ENCODE results near the gene GPC4. TPM values are rescaled to one million over a fixed set of nuclear protein-coding genes. Genes with fewer than 3 reads are reported as not detected.
"Not testable (repeated sequence)": the region's sequence is repeated elsewhere in the genome, so short reads cannot be mapped to it uniquely, and the experiment has no call there.

The GPC4 gene
- polyA plus RNA-seq, 4 donors: 1.3 to 15.3 (median 6.1) TPM

GRCh38 chrX:133322269-133322668 lies 93.0 kb downstream of the GPC4 start:
- H3K9me3 ChIP-seq (ENCODE audit: control insufficient read depth in 2 of 2, insufficient read depth in 1 of 2, low read depth in 1 of 2, low read length in 1 of 2); FAIRE-seq; H3K4me3 ChIP-seq (ENCODE audit: low read depth in 1 of 3, low read length in 3 of 3); H3K36me3 ChIP-seq (ENCODE audit: control insufficient read depth in 3 of 3, insufficient read depth in 2 of 3, low read depth in 1 of 3, low read length in 3 of 3); DNase-seq; H3K4me1 ChIP-seq (ENCODE audit: control insufficient read depth in 3 of 3, insufficient read depth in 2 of 3, low read depth in 1 of 3, low read length in 2 of 3); H3K27me3 ChIP-seq (ENCODE audit: control insufficient read depth in 3 of 3, insufficient read depth in 3 of 3, low read length in 3 of 3); H3K27ac ChIP-seq (ENCODE audit: low read depth in 1 of 3, low read length in 2 of 3): not testable (repeated sequence)
- 76 to 90% (median 84%) methylated on average over 9 of the region's 9 CpGs for WGBS, 3 donors

- 86 to 94% (median 92%) methylated on average over 1 of the region's 1 CpG for WGBS, 3 donors
- no peak overlapping the region for H3K27ac ChIP-seq (ENCODE audit: low read depth in 1 of 3, low read length in 2 of 3)
- no peak for DNase-seq
- H3K4me1 ChIP-seq (ENCODE audit: control insufficient read depth in 3 of 3, insufficient read depth in 2 of 3, low read depth in 1 of 3, low read length in 2 of 3): no peaks in the 10 kb centered on the region
- no peak for FAIRE-seq
- H3K9me3 ChIP-seq (ENCODE audit: control insufficient read depth in 2 of 2, insufficient read depth in 1 of 2, low read depth in 1 of 2, low read length in 1 of 2): no peaks in the 10 kb centered on the region
- no peak overlapping the region for H3K4me3 ChIP-seq (ENCODE audit: low read depth in 1 of 3, low read length in 3 of 3)
- H3K36me3 ChIP-seq (ENCODE audit: control insufficient read depth in 3 of 3, insufficient read depth in 2 of 3, low read depth in 1 of 3, low read length in 3 of 3): no peaks in the 10 kb centered on the region
- no peaks in the 10 kb centered on the region for H3K27me3 ChIP-seq (ENCODE audit: control insufficient read depth in 3 of 3, insufficient read depth in 3 of 3, low read length in 3 of 3)
Measured at GRCh38 chrX:133321451-133321850, 93.8 kb downstream of the GPC4 start.

GRCh38 chrX:133314281-133314680 lies 101.0 kb downstream of the GPC4 start:
- Histone ChIP-seq H3K4me1 (ENCODE audit: control insufficient read depth in 3 of 3, insufficient read depth in 2 of 3, low read depth in 1 of 3, low read length in 2 of 3) (no peaks in the 10 kb centered on the region), H3K36me3 (ENCODE audit: control insufficient read depth in 3 of 3, insufficient read depth in 2 of 3, low read depth in 1 of 3, low read length in 3 of 3) (no peaks in the 10 kb centered on the region), H3K9me3 (ENCODE audit: control insufficient read depth in 2 of 2, insufficient read depth in 1 of 2, low read depth in 1 of 2, low read length in 1 of 2) (no peaks in the 10 kb centered on the region), H3K27ac (ENCODE audit: low read depth in 1 of 3, low read length in 2 of 3) (no peak overlapping the region), H3K4me3 (ENCODE audit: low read depth in 1 of 3, low read length in 3 of 3) (no peak overlapping the region), H3K27me3 (ENCODE audit: control insufficient read depth in 3 of 3, insufficient read depth in 3 of 3, low read length in 3 of 3) (no peaks in the 10 kb centered on the region)
- DNase-seq: no peak
- no peak for FAIRE-seq

- Histone ChIP-seq H3K27ac (ENCODE audit: low read depth in 1 of 3, low read length in 2 of 3) (no peak overlapping the region), H3K4me1 (ENCODE audit: control insufficient read depth in 3 of 3, insufficient read depth in 2 of 3, low read depth in 1 of 3, low read length in 2 of 3) (no peaks in the 10 kb centered on the region), H3K27me3 (ENCODE audit: control insufficient read depth in 3 of 3, insufficient read depth in 3 of 3, low read length in 3 of 3) (no peaks in the 10 kb centered on the region), H3K9me3 (ENCODE audit: control insufficient read depth in 2 of 2, insufficient read depth in 1 of 2, low read depth in 1 of 2, low read length in 1 of 2) (no peaks in the 10 kb centered on the region), H3K4me3 (ENCODE audit: low read depth in 1 of 3, low read length in 3 of 3) (no peak overlapping the region), H3K36me3 (ENCODE audit: control insufficient read depth in 3 of 3, insufficient read depth in 2 of 3, low read depth in 1 of 3, low read length in 3 of 3) (peaks cover 0 to 2% (median 0%) of the 10 kb centered on the region in 3 donors)
- 69 to 87% (median 81%) methylated on average over 5 of the region's 5 CpGs for WGBS, 3 donors
- no peak for DNase-seq
- no peak for FAIRE-seq
Measured at GRCh38 chrX:133308499-133308897, 106.8 kb downstream of the GPC4 start.

- Histone ChIP-seq H3K4me1 (ENCODE audit: control insufficient read depth in 3 of 3, insufficient read depth in 2 of 3, low read depth in 1 of 3, low read length in 2 of 3) (no peaks in the 10 kb centered on the region), H3K27ac (ENCODE audit: low read depth in 1 of 3, low read length in 2 of 3) (no peak overlapping the region), H3K4me3 (ENCODE audit: low read depth in 1 of 3, low read length in 3 of 3) (no peak overlapping the region), H3K27me3 (ENCODE audit: control insufficient read depth in 3 of 3, insufficient read depth in 3 of 3, low read length in 3 of 3) (no peaks in the 10 kb centered on the region), H3K36me3 (ENCODE audit: control insufficient read depth in 3 of 3, insufficient read depth in 2 of 3, low read depth in 1 of 3, low read length in 3 of 3) (peaks cover 0 to 3% (median 0%) of the 10 kb centered on the region in 3 donors), H3K9me3 (ENCODE audit: control insufficient read depth in 2 of 2, insufficient read depth in 1 of 2, low read depth in 1 of 2, low read length in 1 of 2) (no peaks in the 10 kb centered on the region)
- WGBS, 3 donors: 54 to 76% (median 57%) methylated on average over 13 of the region's 13 CpGs
- FAIRE-seq (no peak), DNase-seq (no peak)
Measured at GRCh38 chrX:133307637-133308498, 107.4 kb downstream of the GPC4 start.

- H3K4me3 ChIP-seq (ENCODE audit: low read depth in 1 of 3, low read length in 3 of 3): no peak overlapping the region
- no peak for DNase-seq
- no peaks in the 10 kb centered on the region for H3K4me1 ChIP-seq (ENCODE audit: control insufficient read depth in 3 of 3, insufficient read depth in 2 of 3, low read depth in 1 of 3, low read length in 2 of 3)
- 63 to 83% (median 75%) methylated on average over 3 of the region's 3 CpGs for WGBS, 3 donors
- no peak overlapping the region for H3K27ac ChIP-seq (ENCODE audit: low read depth in 1 of 3, low read length in 2 of 3)
- no peaks in the 10 kb centered on the region for H3K27me3 ChIP-seq (ENCODE audit: control insufficient read depth in 3 of 3, insufficient read depth in 3 of 3, low read length in 3 of 3)
- FAIRE-seq: no peak
- H3K9me3 ChIP-seq (ENCODE audit: control insufficient read depth in 2 of 2, insufficient read depth in 1 of 2, low read depth in 1 of 2, low read length in 1 of 2): no peaks in the 10 kb centered on the region
- H3K36me3 ChIP-seq (ENCODE audit: control insufficient read depth in 3 of 3, insufficient read depth in 2 of 3, low read depth in 1 of 3, low read length in 3 of 3): peaks cover 0 to 5% (median 0%) of the 10 kb centered on the region in 3 donors
Measured at GRCh38 chrX:133307094-133307493, 108.2 kb downstream of the GPC4 start.

- H3K4me1 ChIP-seq (ENCODE audit: control insufficient read depth in 3 of 3, insufficient read depth in 2 of 3, low read depth in 1 of 3, low read length in 2 of 3): no peaks in the 10 kb centered on the region
- no peaks in the 10 kb centered on the region for H3K9me3 ChIP-seq (ENCODE audit: control insufficient read depth in 2 of 2, insufficient read depth in 1 of 2, low read depth in 1 of 2, low read length in 1 of 2)
- no peak for DNase-seq
- no peak overlapping the region for H3K27ac ChIP-seq (ENCODE audit: low read depth in 1 of 3, low read length in 2 of 3)
- 48 to 70% (median 64%) methylated on average over 3 of the region's 3 CpGs for WGBS, 3 donors
- no peaks in the 10 kb centered on the region for H3K27me3 ChIP-seq (ENCODE audit: control insufficient read depth in 3 of 3, insufficient read depth in 3 of 3, low read length in 3 of 3)
- H3K36me3 ChIP-seq (ENCODE audit: control insufficient read depth in 3 of 3, insufficient read depth in 2 of 3, low read depth in 1 of 3, low read length in 3 of 3): peaks cover 0 to 5% (median 0%) of the 10 kb centered on the region in 3 donors
- no peak for FAIRE-seq
- no peak overlapping the region for H3K4me3 ChIP-seq (ENCODE audit: low read depth in 1 of 3, low read length in 3 of 3)
Measured at GRCh38 chrX:133306316-133306715, 109.0 kb downstream of the GPC4 start.

- no peak for DNase-seq
- Histone ChIP-seq H3K4me1 (ENCODE audit: control insufficient read depth in 3 of 3, insufficient read depth in 2 of 3, low read depth in 1 of 3, low read length in 2 of 3) (no peaks in the 10 kb centered on the region), H3K4me3 (ENCODE audit: low read depth in 1 of 3, low read length in 3 of 3) (no peak overlapping the region), H3K27me3 (ENCODE audit: control insufficient read depth in 3 of 3, insufficient read depth in 3 of 3, low read length in 3 of 3) (no peaks in the 10 kb centered on the region), H3K9me3 (ENCODE audit: control insufficient read depth in 2 of 2, insufficient read depth in 1 of 2, low read depth in 1 of 2, low read length in 1 of 2) (no peaks in the 10 kb centered on the region), H3K36me3 (ENCODE audit: control insufficient read depth in 3 of 3, insufficient read depth in 2 of 3, low read depth in 1 of 3, low read length in 3 of 3) (peaks cover 0 to 5% (median 0%) of the 10 kb centered on the region in 3 donors), H3K27ac (ENCODE audit: low read depth in 1 of 3, low read length in 2 of 3) (no peak overlapping the region)
- FAIRE-seq: no peak
Measured at GRCh38 chrX:133305348-133305747, 109.9 kb downstream of the GPC4 start.

Measured in small intestine (tissue), 7 donors.